ENCODE results near the gene HLA-DRA.

The HLA-DRA gene

GRCh38 chr6:32406197-32406596, 33.5 kb upstream of the HLA-DRA start:
- H3K9ac ChIP-seq (ENCODE audit: low read length), result no peak overlapping the region
- H3K4me1 ChIP-seq (ENCODE audit: low read length), result peaks cover 13% of the 10 kb centered on the region
- 0 out of 2 replicates have a peak, but pooled peaks cover 8% of the 10 kb centered on the region for H3K27me3 ChIP-seq (ENCODE audit: low read depth, low read length)
- H3K4me3 ChIP-seq (ENCODE audit: low read length), result no peak overlapping the region
- no peaks in the 10 kb centered on the region for H3K9me3 ChIP-seq (ENCODE audit: insufficient read depth, low read length)
- TF ChIP-seq CTCF (IDR thresholded peaks at IDR 0.05; ENCODE audit: low read depth, low read length) (no peak), EZH2phosphoT487 (IDR thresholded peaks at IDR 0.05; ENCODE audit: low read depth) (no peak)
- no peaks in the 10 kb centered on the region for H4K20me1 ChIP-seq (ENCODE audit: insufficient read depth, low read length)
- H2AFZ ChIP-seq (ENCODE audit: low read depth, low read length), result no peak overlapping the region
- no peaks in the 10 kb centered on the region for H3K79me2 ChIP-seq (ENCODE audit: low read length)
- no peak overlapping the region for H3K4me2 ChIP-seq (ENCODE audit: low read length)
- H3K36me3 ChIP-seq (replicated peaks; ENCODE audit: low read depth, low read length), result no peaks in the 10 kb centered on the region
- H3K27ac ChIP-seq (ENCODE audit: low read length), result no peak overlapping the region

GRCh38 chr6:32406857-32407256, 32.8 kb upstream of the HLA-DRA start, which contains the start of gene BTNL2:
TSS of gene BTNL2 (minus strand) at chr6:32407181. CDS start at chr6:32407123, 58 bp downstream.
- Histone ChIP-seq H3K4me3 (ENCODE audit: low read length) (no peak within 1 kb of the TSS), H3K4me1 (ENCODE audit: low read length) (peaks cover 13% of the 10 kb centered on the region), H4K20me1 (ENCODE audit: insufficient read depth, low read length) (no peaks in the 10 kb centered on the region), H3K79me2 (ENCODE audit: low read length) (no peaks in the 10 kb centered on the region), H3K27ac (ENCODE audit: low read length) (no peak within 1 kb of the TSS), H3K36me3 (replicated peaks; ENCODE audit: low read depth, low read length) (no peaks in the 10 kb centered on the region), H3K4me2 (ENCODE audit: low read length) (no peak within 1 kb of the TSS), H3K9me3 (ENCODE audit: insufficient read depth, low read length) (no peaks in the 10 kb centered on the region), H3K9ac (ENCODE audit: low read length) (no peak within 1 kb of the TSS), H3K27me3 (ENCODE audit: low read depth, low read length) (0 out of 2 replicates have a peak, but pooled peaks cover 8% of the 10 kb centered on the region), H2AFZ (ENCODE audit: low read depth, low read length) (no peak within 1 kb of the TSS)
- no peak for TF ChIP-seq EZH2phosphoT487 (IDR thresholded peaks at IDR 0.05; ENCODE audit: low read depth)
- TF ChIP-seq CTCF (IDR thresholded peaks at IDR 0.05; ENCODE audit: low read depth, low read length), result no peak

- Histone ChIP-seq H4K20me1 (ENCODE audit: insufficient read depth, low read length) (no peaks in the 10 kb centered on the region), H3K9ac (ENCODE audit: low read length) (no peak overlapping the region), H3K4me1 (ENCODE audit: low read length) (peaks cover 17% of the 10 kb centered on the region), H3K36me3 (replicated peaks; ENCODE audit: low read depth, low read length) (no peaks in the 10 kb centered on the region), H3K27me3 (ENCODE audit: low read depth, low read length) (peaks cover 13% of the 10 kb centered on the region; the same call in 1 of the 2 replicates), H3K9me3 (ENCODE audit: insufficient read depth, low read length) (no peaks in the 10 kb centered on the region), H3K27ac (ENCODE audit: low read length) (no peak overlapping the region), H3K4me3 (ENCODE audit: low read length) (no peak overlapping the region), H3K4me2 (ENCODE audit: low read length) (no peak overlapping the region), H3K79me2 (ENCODE audit: low read length) (no peaks in the 10 kb centered on the region), H2AFZ (ENCODE audit: low read depth, low read length) (no peak overlapping the region)
- TF ChIP-seq CTCF (IDR thresholded peaks at IDR 0.05; ENCODE audit: low read depth, low read length), result no peak
- no peak for TF ChIP-seq EZH2phosphoT487 (IDR thresholded peaks at IDR 0.05; ENCODE audit: low read depth)
Measured at GRCh38 chr6:32410906-32411305, 28.8 kb upstream of the HLA-DRA start.

GRCh38 chr6:32411566-32412327, 27.9 kb upstream of the HLA-DRA start:
- H3K4me1 ChIP-seq (ENCODE audit: low read length), result peaks cover 17% of the 10 kb centered on the region
- H4K20me1 ChIP-seq (ENCODE audit: insufficient read depth, low read length), result no peaks in the 10 kb centered on the region
- no peaks in the 10 kb centered on the region for H3K79me2 ChIP-seq (ENCODE audit: low read length)
- no peaks in the 10 kb centered on the region for H3K9me3 ChIP-seq (ENCODE audit: insufficient read depth, low read length)
- H3K27me3 ChIP-seq (ENCODE audit: low read depth, low read length), result peaks cover 13% of the 10 kb centered on the region; the same call in 1 of the 2 replicates
- no peak overlapping the region for H2AFZ ChIP-seq (ENCODE audit: low read depth, low read length)
- no peak overlapping the region for H3K27ac ChIP-seq (ENCODE audit: low read length)
- no peak overlapping the region for H3K9ac ChIP-seq (ENCODE audit: low read length)
- H3K36me3 ChIP-seq (replicated peaks; ENCODE audit: low read depth, low read length), result no peaks in the 10 kb centered on the region
- H3K4me2 ChIP-seq (ENCODE audit: low read length), result no peak overlapping the region
- no peak overlapping the region for H3K4me3 ChIP-seq (ENCODE audit: low read length)
- TF ChIP-seq EZH2phosphoT487 (IDR thresholded peaks at IDR 0.05; ENCODE audit: low read depth) (no peak), CTCF (IDR thresholded peaks at IDR 0.05; ENCODE audit: low read depth, low read length) (no peak)

Data from OCI-LY3 (cell line).